Activated effector memory CD4-positive, alpha-beta T cell treated with Interleukin-2 at 50 U/mL for 16 hours (primary cell): Measurements from ENCODE around the gene GABBR2.

Experiments
- DNase-seq: peaks from one replicate; pipeline ENCODE4 v3.0.0-alpha.2; 2020

The GABBR2 gene

DNA sequence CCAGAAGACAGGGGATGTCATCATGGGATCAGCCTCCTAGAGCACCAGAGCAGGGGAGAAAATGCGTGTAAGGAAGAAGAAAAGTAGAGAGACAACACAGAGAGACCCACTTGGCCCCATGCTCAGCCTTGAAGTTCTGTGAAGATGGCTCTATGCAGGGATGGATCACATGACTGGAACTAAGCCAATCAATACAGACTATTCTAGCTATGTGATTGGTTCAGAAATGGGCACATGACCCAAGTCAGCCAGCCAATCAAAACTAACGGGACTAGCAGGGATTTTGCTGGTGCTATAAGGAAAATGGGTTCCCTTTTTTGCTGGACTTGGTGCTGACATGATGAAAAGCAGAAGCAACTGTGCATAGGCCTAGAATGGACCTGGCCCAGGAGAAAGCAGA, 280.3 kb downstream of the GABBR2 start:
- DNase-seq, result no peak

DNA sequence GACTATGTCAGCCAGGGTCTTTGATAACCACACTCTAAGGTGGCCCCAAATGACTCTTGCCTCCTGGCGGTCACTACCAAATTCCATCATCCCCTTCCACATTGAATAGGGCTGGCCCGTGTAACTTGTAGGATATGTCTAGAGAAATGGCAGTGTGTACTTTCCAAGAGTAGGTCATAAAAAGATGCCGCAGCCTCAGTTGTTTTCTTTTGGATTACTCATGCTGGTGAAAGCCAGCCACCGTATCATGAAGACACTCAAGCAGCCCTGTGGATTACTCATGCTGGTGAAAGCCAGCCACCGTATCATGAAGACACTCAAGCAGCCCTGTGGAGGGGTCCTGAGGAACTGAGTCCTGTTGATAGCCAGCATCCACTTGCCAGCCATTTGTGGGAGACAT, 281.2 kb downstream of the GABBR2 start:
- no peak for DNase-seq

DNA sequence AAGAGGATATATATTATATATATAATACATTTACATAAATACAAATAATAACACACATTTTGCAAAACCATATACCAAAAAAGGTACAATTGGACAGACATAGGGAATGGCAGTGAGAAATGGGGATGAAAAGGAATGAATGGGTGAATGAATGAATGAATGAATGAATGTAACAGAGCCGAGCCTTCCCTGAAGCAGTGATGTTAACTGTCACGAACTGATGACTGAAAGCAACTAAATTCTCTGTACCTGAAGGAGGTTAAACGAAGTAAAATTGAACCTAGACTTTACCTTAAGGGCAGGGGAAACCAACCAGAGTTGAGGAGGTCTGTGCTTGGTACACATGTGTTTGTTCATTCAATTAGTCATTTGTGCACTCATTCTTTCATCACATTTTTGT, 283.7 kb downstream of the GABBR2 start:
- DNase-seq, result no peak

DNA sequence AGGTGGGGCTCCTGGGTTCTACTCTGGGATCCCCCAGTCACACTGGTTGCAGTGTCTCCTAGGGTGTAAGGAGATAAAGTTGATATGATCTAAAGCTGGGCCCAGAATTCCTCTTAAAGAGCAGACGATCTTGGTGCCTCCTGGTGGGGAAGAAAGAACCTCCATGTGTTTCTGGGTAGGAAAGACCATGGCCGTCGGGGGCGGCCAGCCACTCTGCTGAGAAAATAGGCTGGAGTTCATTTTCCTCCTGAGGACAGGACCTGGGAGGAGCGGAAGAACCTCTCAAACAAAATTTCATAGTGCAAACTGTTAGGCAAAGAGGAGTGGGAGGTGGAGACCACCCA, 289.5 kb downstream of the GABBR2 start:
- DNase-seq, result no peak

DNA sequence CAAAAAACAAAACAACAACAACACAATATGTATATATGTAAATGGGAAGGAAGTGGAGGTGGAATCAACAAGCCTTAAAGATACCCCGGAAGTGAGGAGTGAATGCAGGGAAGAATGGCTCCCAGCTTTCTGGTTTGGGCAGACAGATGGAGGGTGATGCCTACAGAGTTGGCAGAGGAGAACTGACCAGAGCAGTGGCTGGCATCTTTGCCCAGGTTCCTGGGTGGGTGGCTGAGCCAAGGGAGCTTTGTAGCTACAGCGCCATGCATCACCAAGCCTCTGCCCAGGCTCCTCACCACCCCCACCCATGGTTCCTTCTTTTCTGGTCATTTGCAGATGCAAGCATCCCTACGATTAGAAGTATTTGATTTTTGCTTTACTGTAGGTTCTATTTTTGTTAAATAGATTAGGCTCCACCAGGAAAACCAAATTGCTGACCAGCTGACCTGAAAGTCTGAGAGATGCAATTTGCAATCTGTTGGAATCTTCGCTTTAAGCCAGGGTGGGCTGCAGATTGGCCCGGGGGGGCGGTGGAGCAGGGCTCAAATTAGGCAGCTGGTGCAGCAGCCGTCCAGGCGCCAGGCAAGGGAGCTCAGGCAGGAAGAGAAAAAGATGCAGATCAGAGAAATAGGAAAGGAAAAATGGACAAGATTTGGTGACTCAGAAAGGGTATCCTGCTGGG, 290.0 kb downstream of the GABBR2 start:
- DNase-seq, result no peak

DNA sequence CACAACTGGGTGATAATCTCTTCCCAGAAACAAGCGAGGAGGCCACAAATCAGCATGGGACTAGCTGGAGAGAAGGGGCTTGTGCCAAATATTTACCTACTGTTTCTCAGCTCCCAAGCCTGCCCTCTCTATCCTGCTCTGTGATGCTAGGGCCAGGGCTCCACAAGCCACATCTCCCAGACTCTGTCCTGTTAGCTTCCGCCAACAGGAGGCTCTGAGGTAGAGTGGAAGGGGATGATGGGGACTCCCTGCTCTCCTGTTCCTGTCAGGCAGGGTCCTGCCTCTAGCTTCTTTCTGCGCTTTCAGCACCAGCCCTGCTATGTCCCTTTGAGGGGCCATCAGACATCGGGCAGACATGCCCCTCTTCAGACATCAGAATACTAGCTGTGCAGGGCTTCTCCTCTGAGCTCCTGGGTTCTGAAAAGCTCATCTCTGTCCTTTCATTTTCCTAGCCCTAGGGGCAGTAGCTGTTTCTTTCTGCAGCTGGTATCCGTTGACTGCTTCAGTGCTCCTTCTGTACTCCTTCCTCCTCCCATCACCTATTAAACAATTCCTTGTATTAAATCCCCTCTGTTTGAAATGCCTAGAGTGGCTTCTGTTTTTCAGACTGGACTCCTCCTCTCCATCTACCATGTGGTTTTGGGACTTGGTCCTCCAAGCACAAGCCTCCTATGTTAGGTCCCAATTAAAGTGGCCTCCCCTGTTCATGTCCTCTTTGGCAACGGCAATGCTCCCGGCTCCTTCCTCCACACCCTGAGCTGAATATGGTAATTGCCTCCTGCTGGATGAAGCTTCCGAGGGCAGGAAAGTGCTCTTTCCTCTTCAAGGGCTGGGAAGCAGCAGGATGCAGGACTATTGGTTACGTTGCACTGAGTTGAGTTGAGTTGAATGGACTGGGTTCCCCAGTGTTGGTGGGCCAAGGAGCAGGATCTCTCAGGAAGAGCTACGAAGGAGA, 292.2 kb downstream of the GABBR2 start:
- no peak for DNase-seq

DNA sequence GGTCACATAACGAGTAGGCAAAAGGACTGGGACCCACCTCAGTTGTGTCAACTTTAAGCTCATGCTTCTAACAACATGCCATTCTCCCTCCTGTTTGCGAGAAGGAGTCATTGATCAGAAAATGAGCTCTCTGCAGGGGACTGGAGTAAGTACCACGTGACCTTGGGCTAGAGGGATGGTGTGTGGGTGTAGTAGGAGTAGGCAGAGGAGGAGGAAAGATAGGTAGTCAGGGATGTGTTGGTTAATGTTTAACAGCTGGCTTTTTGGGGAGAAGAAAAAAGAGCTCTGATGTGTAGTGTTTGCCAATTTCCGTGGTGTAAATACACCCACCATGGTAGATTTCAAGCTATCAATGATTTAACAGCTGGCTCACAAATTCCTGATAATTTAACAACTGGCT, 293.0 kb downstream of the GABBR2 start:
- DNase-seq, result no peak

DNA sequence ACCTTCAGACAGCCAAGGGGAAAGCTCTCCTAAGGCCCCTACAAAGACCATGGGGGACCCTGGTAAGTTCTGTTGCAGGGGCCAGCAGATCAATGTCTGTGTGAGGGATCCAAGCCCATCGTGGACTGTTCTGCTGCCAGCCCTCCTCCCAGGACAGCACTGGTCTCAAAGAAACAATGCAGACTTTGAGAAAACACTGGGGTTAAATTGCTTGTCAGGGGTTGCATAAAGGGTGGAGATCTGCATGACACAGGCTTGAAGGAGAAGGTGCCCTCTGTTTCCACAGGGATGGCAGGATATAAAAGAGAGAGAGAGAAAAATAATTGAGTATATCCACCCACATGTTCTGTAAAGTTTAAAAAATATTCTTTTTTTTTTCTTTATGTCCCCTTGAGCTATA, 295.7 kb downstream of the GABBR2 start:
- DNase-seq, result no peak

DNA sequence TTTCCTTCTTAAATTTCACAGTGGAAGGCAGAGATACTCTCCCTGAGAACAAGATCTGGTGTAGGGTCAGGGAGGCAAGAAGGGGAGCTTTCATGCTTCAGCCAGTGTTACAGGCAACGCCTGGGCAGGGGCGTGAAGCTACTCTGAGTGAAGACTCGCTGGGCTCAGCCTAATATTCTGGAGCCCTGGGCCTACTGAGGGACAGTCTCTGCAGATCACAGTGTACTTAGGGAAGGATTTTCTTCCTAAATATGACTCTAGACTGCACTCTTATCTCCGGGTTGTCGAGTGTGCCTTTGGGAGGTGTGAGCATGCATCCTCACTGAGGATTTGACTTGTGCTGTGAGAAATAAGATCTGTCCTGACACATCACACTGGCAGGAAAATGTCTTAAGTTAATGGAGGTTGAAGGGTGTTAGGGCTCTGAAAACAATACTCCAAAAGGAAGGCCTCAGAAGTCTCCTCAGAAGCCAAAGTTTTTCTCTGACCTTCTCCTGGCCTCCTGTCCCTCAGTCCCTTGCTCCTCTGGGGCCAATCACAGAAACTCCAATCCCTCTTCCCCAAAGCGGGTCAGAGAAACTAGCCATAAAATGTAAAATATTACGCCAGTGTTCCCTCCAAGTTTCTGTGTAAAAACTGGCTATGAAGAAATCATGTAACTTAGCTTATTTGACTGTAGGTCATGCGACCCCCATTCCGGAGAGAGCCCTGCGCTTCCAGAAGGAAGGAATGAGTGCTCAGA, 296.5 kb downstream of the GABBR2 start:
- DNase-seq, result no peak

DNA sequence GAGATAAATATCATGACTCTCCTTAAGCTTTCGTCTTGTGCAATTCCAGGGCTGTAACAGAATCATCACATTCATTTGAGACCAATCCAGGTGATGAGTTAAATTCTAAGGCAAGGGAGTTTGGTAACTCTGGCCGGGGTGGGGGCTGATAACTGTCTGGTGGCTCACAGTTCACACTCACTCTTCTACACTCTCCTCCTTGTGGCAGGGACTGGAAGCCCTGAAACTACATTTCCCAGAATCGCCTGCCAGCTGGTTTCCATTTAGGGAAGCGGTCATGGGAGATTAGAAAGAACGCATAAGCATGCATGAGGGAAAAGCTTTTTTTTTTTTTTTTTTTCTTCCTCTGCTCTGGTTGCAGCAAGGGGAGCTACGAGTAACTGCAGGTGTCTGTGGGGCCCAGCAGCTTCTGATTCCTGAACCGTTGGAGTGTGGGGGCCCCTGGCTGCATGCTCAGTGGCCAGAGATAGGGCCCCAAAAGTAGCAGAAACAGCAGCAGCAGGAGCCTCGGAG, 298.5 kb downstream of the GABBR2 start:
- no peak for DNase-seq

DNA sequence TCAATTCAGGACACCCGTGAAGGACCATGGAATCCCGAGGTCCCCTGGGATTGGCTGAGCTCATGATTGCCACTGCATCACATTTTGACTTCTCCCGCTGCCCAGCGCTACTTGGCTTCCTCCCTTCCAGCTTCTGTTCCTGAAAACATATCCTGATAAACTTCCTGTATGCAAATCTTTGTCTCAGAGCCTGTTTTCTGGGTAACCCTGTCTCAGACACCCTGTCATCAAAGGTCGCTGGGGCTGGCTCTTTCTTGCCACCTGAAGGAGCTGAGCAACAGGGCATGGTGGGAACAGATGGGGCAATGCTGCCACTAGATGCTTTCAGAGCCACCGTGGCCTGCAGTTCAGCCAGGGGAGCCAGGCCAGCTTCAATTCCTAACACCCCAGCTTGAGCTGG, 299.0 kb downstream of the GABBR2 start:
- DNase-seq, result no peak

DNA sequence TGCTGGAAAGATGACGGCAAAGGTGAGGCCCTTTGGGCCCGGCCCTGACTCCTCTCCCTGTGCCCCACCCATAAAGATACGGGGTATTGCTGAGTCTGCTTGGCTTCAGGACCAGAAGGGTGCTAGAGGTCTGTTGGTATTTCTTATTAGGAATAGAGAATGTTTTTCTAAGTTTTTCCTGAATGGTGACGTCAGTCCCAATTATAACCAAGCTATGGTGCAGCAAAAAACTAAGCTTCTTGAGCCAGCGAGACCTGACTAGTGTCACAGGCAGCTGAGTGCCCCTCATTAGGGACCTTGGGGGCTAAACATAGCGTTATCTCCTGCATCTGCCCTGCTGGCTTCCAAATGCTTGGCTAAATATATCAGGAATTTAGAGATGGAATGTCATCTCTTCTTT, 302.3 kb downstream of the GABBR2 start:
- DNase-seq, result no peak

DNA sequence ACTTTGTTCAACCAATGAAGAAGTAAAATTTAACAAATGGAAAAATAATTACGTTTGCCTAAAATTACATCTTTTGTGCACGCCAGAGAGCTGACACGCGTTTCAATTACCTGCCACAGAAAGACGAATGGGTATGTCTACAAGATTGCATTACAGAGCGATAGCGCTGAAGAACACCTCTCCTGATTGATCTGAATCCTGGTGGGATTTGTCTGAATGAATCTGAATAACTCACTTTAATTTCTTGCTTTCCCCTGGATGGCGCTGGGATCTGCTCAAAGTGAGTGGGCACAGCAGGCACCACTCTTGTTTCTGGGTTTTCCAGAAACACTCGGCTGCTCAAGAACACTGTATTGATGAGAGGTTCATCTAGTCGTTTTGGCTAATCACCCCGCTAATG, 304.5 kb downstream of the GABBR2 start:
- DNase-seq, result no peak

DNA sequence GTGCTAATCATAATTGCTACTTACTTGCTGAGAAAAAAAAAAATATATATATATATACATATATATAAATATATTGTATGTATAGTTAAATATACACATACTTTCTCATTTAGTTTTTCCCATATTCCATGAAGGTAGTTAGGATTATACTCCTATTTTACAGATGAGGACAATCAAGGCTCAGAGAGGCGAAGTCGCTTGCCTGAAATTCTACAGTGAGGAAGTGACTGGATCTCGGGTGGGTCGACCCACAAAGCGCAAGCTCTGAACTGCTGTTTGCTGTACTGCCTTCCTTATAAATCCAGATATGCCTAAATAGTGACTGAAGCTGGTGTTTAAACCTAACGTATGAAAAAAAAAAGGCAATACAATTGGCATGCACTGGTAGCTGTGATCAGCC, 305.0 kb downstream of the GABBR2 start:
- no peak for DNase-seq

DNA sequence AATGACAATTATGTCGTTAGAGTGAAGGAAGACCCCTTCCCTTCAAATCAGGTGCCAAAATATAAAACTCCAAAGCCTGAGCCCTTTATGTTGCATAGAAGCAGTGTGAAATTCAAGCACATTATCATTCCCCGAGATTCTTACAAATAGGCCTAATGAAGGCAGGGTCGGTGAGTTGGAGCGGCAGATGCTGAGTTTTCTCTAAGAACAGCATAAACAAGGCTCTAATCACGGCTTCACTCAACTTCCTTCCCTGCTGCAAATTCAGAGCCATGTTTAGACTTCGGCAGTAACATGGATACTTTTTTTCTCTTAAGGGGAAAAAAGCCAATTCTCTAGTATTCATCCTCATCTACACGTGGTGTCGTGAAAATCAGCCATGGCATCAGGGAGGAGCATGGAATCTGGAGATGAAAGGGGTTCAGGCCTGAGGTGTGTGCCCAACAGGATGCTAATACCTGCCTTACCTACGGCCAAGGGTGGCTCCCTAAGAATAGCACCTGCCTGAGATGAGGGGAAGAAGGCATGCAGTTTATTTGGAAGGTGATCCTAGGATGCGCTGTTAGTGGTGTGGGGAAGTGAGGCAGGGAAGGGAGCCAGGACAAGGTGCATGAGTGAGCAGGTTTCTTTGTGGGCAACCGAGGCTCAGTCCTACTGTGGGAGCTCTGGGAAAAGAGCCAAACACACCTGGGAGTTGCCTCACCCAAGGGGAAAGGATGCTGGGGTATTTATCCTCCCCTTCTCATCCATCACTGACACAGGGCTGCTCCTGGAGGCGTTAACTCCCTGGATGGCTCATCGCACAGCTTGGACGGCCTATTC, 306.5 kb downstream of the GABBR2 start:
- DNase-seq, result no peak

DNA sequence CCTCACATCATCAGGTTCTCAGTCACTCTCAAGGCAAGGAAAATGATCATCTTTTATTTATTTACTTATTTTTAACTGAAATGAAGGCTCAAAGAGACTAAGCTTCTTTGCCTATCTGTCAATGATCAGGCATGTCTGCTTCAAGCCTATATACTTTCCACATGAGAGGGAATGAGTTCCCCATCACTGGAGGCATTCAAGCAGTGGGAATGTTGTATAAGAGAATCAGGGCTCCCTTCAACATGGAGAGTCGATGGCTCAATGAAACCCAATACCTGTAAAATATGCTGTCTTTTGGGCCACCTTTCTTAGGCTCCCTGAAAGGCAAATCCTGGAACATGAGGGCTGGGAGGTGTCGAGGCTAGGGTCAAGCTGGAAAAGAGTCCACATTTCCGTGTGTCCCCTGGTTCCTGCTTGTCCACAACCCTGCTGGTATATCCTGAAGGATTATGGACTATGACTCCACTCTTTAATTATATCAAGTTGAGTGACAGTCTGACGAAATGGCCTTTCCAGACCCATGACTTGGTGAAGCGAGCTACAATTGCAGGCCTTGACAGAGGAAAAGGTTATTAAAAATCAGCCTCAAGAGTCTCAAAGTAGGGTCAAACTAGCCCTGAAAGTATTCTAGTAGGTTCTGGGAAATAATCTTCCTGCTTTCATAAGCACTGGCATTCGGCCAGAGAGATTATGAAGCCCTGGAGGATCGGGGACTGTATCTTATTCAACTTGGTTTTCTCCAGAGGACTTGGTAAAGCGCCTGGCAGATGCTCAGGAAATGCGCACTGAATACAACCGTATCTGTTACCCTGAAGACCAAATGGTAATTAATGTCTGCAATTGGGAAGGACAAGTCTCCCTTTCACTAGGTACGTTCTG, 307.4 kb downstream of the GABBR2 start:
- no peak for DNase-seq

DNA sequence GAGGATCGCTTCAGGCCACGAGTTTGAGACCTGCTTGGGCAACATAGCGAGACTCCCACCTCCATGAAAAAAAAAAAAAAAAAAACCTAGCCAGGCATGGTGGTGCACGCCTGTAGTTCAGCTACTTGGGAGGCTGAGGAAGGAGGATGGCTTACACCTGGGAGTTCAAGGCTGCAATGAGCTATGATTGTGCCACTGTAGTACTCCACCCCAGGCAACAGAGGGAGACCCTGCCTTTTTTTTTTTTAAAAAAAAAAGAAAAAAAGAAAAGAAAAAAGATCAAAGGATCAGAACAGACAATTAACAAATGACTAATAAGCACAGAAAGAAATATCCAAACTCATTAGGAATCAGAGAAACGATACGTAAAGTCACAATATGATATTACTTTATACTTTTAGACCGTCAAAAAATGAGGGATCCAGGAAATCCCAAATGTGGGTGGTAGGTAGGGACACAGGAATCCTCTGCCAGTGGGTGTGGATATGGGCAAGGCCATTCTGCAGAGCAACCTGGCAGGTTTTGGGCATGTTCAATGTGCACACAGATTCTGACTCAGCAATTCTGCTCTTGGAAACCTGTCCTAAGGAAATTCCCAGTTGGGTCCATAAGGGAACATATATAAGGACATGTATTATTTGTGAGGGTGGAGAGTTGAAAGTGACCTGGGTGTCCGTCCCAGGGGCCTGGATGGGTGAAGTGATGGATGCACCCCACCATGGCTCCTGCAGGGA, 308.6 kb downstream of the GABBR2 start:
- no peak for DNase-seq

DNA sequence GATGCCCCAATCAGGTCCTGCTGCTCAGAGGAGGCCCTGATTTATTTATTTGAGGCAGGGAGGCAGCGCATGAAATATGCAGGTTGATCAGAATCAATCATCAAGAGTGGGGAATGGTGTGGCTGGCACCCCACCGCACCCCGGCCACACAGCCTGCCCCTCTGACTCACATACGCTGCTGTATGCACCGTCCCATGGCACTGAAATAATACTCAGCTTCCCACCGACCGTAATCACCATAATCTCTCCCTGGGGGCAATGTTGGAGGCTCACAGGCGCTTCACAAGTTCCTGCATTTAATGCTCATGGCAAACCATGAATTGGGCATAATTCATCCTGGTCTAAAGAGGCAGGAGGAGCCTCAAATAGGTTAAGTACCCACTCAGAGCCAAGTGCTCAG, 312.1 kb downstream of the GABBR2 start:
- DNase-seq, result no peak

DNA sequence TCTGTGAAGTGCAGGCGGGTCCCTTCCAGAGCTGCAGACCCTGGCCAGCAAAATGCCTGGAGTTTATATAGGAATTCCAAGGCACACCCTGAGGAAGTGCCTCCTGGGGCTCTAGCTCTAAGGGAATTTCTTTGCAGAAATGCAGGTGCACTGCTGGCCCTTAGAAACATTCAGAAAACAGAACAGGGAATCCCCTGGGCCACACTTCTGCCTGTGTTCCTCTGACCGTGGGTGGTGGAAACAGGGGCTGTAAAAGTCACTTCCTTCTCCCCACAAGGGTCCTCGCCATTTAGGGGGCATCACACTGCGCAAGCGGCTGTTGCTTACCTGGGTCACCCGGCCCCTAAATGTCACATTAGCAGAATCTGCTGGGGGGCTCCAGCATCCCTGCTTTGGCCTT, 312.5 kb downstream of the GABBR2 start:
- no peak for DNase-seq

DNA sequence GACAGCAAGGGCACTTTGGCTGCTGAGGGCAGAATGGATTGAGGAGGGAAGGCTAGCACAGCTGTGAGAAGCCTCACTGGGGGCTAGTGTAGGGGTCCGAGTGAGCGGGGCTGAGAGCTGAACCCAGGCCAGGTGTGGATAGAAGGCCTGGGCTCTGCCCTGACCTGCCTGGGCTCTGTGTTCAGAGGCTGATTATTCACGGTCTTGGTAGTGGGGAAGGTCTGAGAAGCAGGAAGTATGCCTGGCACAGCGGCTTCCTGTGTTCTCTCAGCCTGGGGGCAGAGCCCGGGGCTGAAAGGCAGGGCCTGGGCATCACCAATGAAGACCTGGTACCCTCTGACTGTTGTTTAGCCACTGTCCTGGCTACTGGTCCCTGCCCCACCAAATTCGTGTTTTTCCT, 316.9 kb downstream of the GABBR2 start:
- DNase-seq, result no peak

DNA sequence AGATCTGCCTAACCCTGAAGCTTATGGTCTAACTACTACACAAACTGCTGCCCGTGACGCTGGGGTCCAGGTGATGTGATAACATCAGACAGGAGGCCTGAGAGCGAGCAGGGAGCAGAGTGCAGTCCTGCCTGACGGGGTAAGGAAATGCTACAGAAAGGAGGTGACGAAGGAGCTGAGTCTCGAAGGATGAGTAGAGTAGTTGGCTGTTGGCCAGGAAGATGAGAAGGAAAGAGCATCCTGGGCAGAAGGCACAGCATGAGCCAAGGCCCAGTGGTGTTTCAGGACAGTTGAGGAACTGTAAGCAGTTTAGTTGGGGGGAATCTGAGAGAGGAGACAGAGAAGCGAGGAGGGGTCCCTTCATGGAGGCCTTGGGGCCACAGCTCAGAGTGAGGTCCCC, 317.3 kb downstream of the GABBR2 start:
- DNase-seq, result no peak
